Activated gamma-delta T cell treated with Interleukin-2 at 50 U/mL for 16 hours (primary cell): Measurements from ENCODE around the gene MIB2.
"Not testable (repeated sequence)": the region's sequence is repeated elsewhere in the genome, so short reads cannot be mapped to it uniquely, and the experiment has no call there.

Experiments used
- DNase-seq: peaks from one replicate; pipeline ENCODE4 v3.0.0-alpha.2; 2020

Gene MIB2

GRCh38 chr1:1628754-1629429 lies 13.6 kb downstream of the MIB2 start:
- peak; percentile 39 for DNase-seq

GRCh38 chr1:1629430-1630190 lies 14.3 kb downstream of the MIB2 start:
- DNase-seq = peak; percentile 87

- peak; percentile 95 for DNase-seq
Measured at GRCh38 chr1:1630191-1630964, 15.1 kb downstream of the MIB2 start.

GRCh38 chr1:1630965-1631781 lies 15.9 kb downstream of the MIB2 start:
- DNase-seq = peak; percentile 36

GRCh38 chr1:1631782-1632420 lies 16.6 kb downstream of the MIB2 start, which contains the start of gene MMP23B:
MMP23B (plus strand) TSS chr1:1632173; CDS start chr1:1632219, 46 bp downstream.
- DNase-seq = no peak

- DNase-seq = not testable (repeated sequence)
Measured at GRCh38 chr1:1633409-1633808, 18.1 kb downstream of the MIB2 start.

GRCh38 chr1:1634613-1635012 lies 19.3 kb downstream of the MIB2 start:
- not testable (repeated sequence) for DNase-seq

- DNase-seq = not testable (repeated sequence)
Measured at GRCh38 chr1:1636621-1637478, 21.6 kb downstream of the MIB2 start.

GRCh38 chr1:1637479-1637875 lies 22.2 kb downstream of the MIB2 start:
- not testable (repeated sequence) for DNase-seq

- not testable (repeated sequence) for DNase-seq
Measured at GRCh38 chr1:1638528-1638927, 23.2 kb downstream of the MIB2 start.

GRCh38 chr1:1639368-1639767 lies 24.1 kb downstream of the MIB2 start:
- DNase-seq = not testable (repeated sequence)

GRCh38 chr1:1640081-1640480 lies 24.8 kb downstream of the MIB2 start:
- DNase-seq = not testable (repeated sequence)

- not testable (repeated sequence) for DNase-seq
Measured at GRCh38 chr1:1640711-1641461, 25.6 kb downstream of the MIB2 start.

GRCh38 chr1:1646326-1646725 lies 31.0 kb downstream of the MIB2 start:
- DNase-seq = not testable (repeated sequence)

- not testable (repeated sequence) for DNase-seq
Measured at GRCh38 chr1:1647567-1648241, 32.4 kb downstream of the MIB2 start.

GRCh38 chr1:1648265-1648664 lies 33.0 kb downstream of the MIB2 start:
- DNase-seq = not testable (repeated sequence)

- peak; percentile 92 for DNase-seq
Measured at GRCh38 chr1:1658583-1659549, 43.6 kb downstream of the MIB2 start, which contains the start of gene CDK11B. CDK11B (minus strand) TSS chr1:1659004; CDS start chr1:1657485, 1,519 bp downstream.

GRCh38 chr1:1662392-1662791 lies 47.1 kb downstream of the MIB2 start:
- DNase-seq = not testable (repeated sequence)
